Osteoblast (primary cell): ENCODE data around the gene CHCHD10. TPM values are rescaled to one million over a fixed set of nuclear protein-coding genes. Genes with fewer than 3 reads are reported as not detected.

Experiments
- DNase-seq: peaks from one replicate; pipeline ENCODE4 v3.0.0; 2011; ENCODE audit warnings: low spot score, mixed read lengths; ENCODE audit not compliant: insufficient read length; ENCODE audit errors: missing footprints
- H2AFZ ChIP-seq: 2 replicates; pipeline ENCODE4 v1.6.0; 2011; ENCODE audit warnings: mild to moderate bottlenecking, low read length
- H3K27ac ChIP-seq: 2 replicates; pipeline ENCODE4 v1.5.1; 2011; ENCODE audit warnings: mild to moderate bottlenecking, low read depth, low read length, moderate library complexity
- H3K27me3 ChIP-seq: 2 replicates; pipeline ENCODE4 v1.6.0; 2012; ENCODE audit warnings: mild to moderate bottlenecking, control low read depth, inconsistent platforms, low read length, moderate library complexity; ENCODE audit not compliant: insufficient read depth
- H3K36me3 ChIP-seq: 2 replicates; pipeline ENCODE4 v1.5.1; 2011; ENCODE audit warnings: mild to moderate bottlenecking, low read length, control low read depth, moderate library complexity; ENCODE audit not compliant: insufficient read depth
- H3K4me1 ChIP-seq: 2 replicates; pipeline ENCODE4 v1.5.1; 2011; ENCODE audit warnings: mild to moderate bottlenecking, low read length, control low read depth, moderate library complexity; ENCODE audit not compliant: insufficient read depth
- H3K4me2 ChIP-seq: 2 replicates; pipeline ENCODE4 v1.6.0; 2011; ENCODE audit warnings: mild to moderate bottlenecking, low read length; ENCODE audit not compliant: insufficient read depth
- H3K4me3 ChIP-seq: fragments of 200-600 bp; sonication (generic); 3 replicates; pipeline ENCODE4 v1.5.1; 2012; ENCODE audit warnings: mild to moderate bottlenecking, low read length, inconsistent platforms; ENCODE audit not compliant: insufficient read depth
- H3K79me2 ChIP-seq: 2 replicates; pipeline ENCODE4 v1.6.0; 2012; ENCODE audit warnings: mild to moderate bottlenecking, low read length, control low read depth, inconsistent platforms; ENCODE audit not compliant: insufficient read depth
- H3K9me3 ChIP-seq: 2 replicates; pipeline ENCODE4 v1.5.1; 2011; ENCODE audit warnings: low read depth, low read length, control low read depth
- H4K20me1 ChIP-seq: 2 replicates; pipeline ENCODE4 v1.6.0; 2012; ENCODE audit warnings: mild to moderate bottlenecking, low read length, control low read depth; ENCODE audit not compliant: insufficient read depth
- total RNA-seq: library from RNA; depleted of rRNA; stranded (reverse); fragments of >200 nt; gene quantifications from 2 replicates; pipeline ENCODE4 v1.2.3, GENCODE V29; 2012
- TF ChIP-seq, protein P1 (sequence below): IDR thresholded peaks from 2 replicates; pipeline ENCODE4 v1.5.1; 2011; ENCODE audit warnings: mild to moderate bottlenecking, low read depth, low read length, moderate library complexity; ENCODE audit errors: extremely low read depth

The CHCHD10 gene
- total RNA-seq, 1 donor: 1.1 TPM

- peaks cover 7% of the 10 kb centered on the region for H3K4me1 ChIP-seq
- DNase-seq: peak; percentile 57
- no peak overlapping the region for H2AFZ ChIP-seq
- H3K4me3 ChIP-seq: no peak overlapping the region
- H3K4me2 ChIP-seq: no peak overlapping the region
- H3K27ac ChIP-seq: no peak overlapping the region
- no peaks in the 10 kb centered on the region for H4K20me1 ChIP-seq
- H3K9me3 ChIP-seq: no peaks in the 10 kb centered on the region
- H3K27me3 ChIP-seq: no peaks in the 10 kb centered on the region
- no peaks in the 10 kb centered on the region for H3K79me2 ChIP-seq
- H3K36me3 ChIP-seq: no peaks in the 10 kb centered on the region
- TF ChIP-seq, protein P1, sequence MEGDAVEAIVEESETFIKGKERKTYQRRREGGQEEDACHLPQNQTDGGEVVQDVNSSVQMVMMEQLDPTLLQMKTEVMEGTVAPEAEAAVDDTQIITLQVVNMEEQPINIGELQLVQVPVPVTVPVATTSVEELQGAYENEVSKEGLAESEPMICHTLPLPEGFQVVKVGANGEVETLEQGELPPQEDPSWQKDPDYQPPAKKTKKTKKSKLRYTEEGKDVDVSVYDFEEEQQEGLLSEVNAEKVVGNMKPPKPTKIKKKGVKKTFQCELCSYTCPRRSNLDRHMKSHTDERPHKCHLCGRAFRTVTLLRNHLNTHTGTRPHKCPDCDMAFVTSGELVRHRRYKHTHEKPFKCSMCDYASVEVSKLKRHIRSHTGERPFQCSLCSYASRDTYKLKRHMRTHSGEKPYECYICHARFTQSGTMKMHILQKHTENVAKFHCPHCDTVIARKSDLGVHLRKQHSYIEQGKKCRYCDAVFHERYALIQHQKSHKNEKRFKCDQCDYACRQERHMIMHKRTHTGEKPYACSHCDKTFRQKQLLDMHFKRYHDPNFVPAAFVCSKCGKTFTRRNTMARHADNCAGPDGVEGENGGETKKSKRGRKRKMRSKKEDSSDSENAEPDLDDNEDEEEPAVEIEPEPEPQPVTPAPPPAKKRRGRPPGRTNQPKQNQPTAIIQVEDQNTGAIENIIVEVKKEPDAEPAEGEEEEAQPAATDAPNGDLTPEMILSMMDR: no peak
Observed at GRCh38 chr22:23759566-23759965, 8.2 kb downstream of the CHCHD10 start.

DNA sequence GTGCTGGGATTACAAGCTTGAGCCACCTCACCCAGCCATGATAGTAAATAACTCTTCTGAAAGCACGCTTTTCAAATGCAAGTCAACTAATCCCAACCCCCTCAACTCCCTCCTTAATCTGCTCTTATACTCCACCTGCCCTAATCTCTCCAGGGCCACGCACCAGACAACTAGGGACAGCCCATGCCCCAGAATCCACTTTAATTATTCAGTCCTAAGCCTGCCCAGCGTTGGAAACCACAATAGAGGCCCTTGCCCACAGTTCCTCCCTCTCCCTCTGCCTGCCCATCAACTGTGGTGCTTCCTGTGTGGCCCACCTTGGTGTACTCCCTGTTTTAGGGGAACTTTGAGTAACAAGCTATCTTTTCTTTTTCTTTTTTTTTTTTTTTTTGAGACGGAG, 10.9 kb downstream of the CHCHD10 start:
- no peaks in the 10 kb centered on the region for H3K79me2 ChIP-seq
- no peaks in the 10 kb centered on the region for H3K27me3 ChIP-seq
- H3K27ac ChIP-seq: no peak overlapping the region
- H3K4me3 ChIP-seq: no peak overlapping the region
- no peaks in the 10 kb centered on the region for H3K9me3 ChIP-seq
- DNase-seq: no peak
- no peak overlapping the region for H2AFZ ChIP-seq
- H4K20me1 ChIP-seq: no peaks in the 10 kb centered on the region
- no peaks in the 10 kb centered on the region for H3K4me1 ChIP-seq
- TF ChIP-seq, protein P1: no peak
- no peaks in the 10 kb centered on the region for H3K36me3 ChIP-seq
- no peak overlapping the region for H3K4me2 ChIP-seq

DNA sequence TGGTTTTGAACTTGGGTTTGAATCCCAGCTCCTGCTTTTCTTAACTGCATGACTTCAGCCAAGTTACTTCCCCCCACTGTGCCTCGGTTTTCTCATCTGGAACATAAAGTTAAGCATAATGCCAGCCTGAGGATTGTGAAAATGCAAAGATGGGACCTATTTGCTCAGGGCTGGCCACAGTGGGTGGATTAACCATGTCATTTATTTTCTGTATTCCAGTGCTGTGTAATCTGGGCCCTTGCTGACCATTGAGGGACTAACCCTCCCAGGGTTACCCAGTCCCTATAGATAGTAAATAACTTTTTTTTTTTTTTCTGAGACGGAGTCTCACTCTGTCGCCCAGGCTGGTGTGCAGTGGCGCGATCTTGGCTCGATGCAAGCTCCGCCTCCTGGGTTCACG, 12.1 kb downstream of the CHCHD10 start:
- Histone ChIP-seq H3K9me3 (no peaks in the 10 kb centered on the region), H3K4me1 (no peaks in the 10 kb centered on the region), H3K79me2 (no peaks in the 10 kb centered on the region), H3K36me3 (no peaks in the 10 kb centered on the region), H3K27ac (no peak overlapping the region), H3K27me3 (no peaks in the 10 kb centered on the region), H3K4me3 (no peak overlapping the region), H4K20me1 (no peaks in the 10 kb centered on the region), H3K4me2 (no peak overlapping the region), H2AFZ (no peak overlapping the region)
- TF ChIP-seq, protein P1: no peak
- DNase-seq: peak; percentile 52

GRCh38 chr22:23754980-23755636, 12.7 kb downstream of the CHCHD10 start:
- no peaks in the 10 kb centered on the region for H3K27me3 ChIP-seq
- no peaks in the 10 kb centered on the region for H3K79me2 ChIP-seq
- H3K4me3 ChIP-seq: no peak overlapping the region
- peaks cover 5% of the 10 kb centered on the region for H3K4me1 ChIP-seq
- no peaks in the 10 kb centered on the region for H3K9me3 ChIP-seq
- no peak overlapping the region for H3K4me2 ChIP-seq
- no peaks in the 10 kb centered on the region for H4K20me1 ChIP-seq
- H2AFZ ChIP-seq: no peak overlapping the region
- TF ChIP-seq, protein P1: no peak
- no peak overlapping the region for H3K27ac ChIP-seq
- H3K36me3 ChIP-seq: no peaks in the 10 kb centered on the region
- DNase-seq: peak; percentile 82
